PC-3 (cell line): Measurements from ENCODE around the gene HPN. TPM values are rescaled to one million over a fixed set of nuclear protein-coding genes. Genes with fewer than 3 reads are reported as not detected.
"Not testable (repeated sequence)": the region's sequence is repeated elsewhere in the genome, so short reads cannot be mapped to it uniquely, and the experiment has no call there.

ENCODE experiments used
- ATAC-seq: fragments of 200-7000 bp; cut with Tn5 transposase; 2 replicates; pipeline ENCODE4 v1.9.1; 2020; ENCODE audit warnings: mild to moderate bottlenecking, moderate library complexity
- BruUV-seq: library from RNA; stranded (reverse); fragments of 400-500 nt; replicated peaks from 2 replicates; lab custom pipeline; 2021; lab: Mats Ljungman, UMichigan
- CTCF ChIA-PET: fragments of 300-600 bp; sonication (Branson Sonifier 250); formaldehyde crosslinking; loops from one replicate; lab custom pipeline; 2022; ENCODE audit warnings: antibody characterized with exemption; lab: Charles Lee
- POLR2A ChIA-PET: fragments of 300-600 bp; sonication (Branson Sonifier 250); formaldehyde crosslinking; loops from one replicate; lab custom pipeline; 2022; ENCODE audit warnings: antibody characterized with exemption; ENCODE audit not compliant: unreplicated experiment; lab: Charles Lee
- DNase-seq: peaks from one replicate; pipeline ENCODE4 v3.0.0-alpha.2; 2015
- H2AFZ ChIP-seq: fragments of 300-600 bp; sonication (generic); 2 replicates; pipeline ENCODE4 v1.6.0; 2016; ENCODE audit warnings: antibody characterized with exemption, low read length
- H3F3A ChIP-seq: fragments of 300-600 bp; sonication (generic); one replicate; pipeline ENCODE4 v1.6.0; 2017; ENCODE audit warnings: antibody characterized with exemption, low read length, control low read depth, mild to moderate bottlenecking; ENCODE audit not compliant: unreplicated experiment
- H3K27ac ChIP-seq: fragments of 300-600 bp; sonication (generic); 2 replicates; pipeline ENCODE4 v1.5.1; 2016; ENCODE audit warnings: mild to moderate bottlenecking, low read length
- H3K27me3 ChIP-seq: fragments of 300-600 bp; sonication (generic); 2 replicates; pipeline ENCODE4 v1.6.1; 2016; ENCODE audit warnings: low read length, mixed read lengths
- H3K36me3 ChIP-seq: fragments of 300-600 bp; sonication (generic); 2 replicates; pipeline ENCODE4 v1.6.1; 2016; ENCODE audit warnings: low read depth, mixed run types, low read length, mixed read lengths
- H3K4me1 ChIP-seq: fragments of 300-600 bp; sonication (generic); 2 replicates; pipeline ENCODE4 v1.5.1; 2016; ENCODE audit warnings: low read length; ENCODE audit not compliant: insufficient read depth
- H3K4me2 ChIP-seq: fragments of 300-600 bp; sonication (generic); 2 replicates; pipeline ENCODE4 v1.6.0; 2016; ENCODE audit warnings: low read length
- H3K4me3 ChIP-seq: fragments of 300-600 bp; sonication (generic); 2 replicates; pipeline ENCODE4 v1.5.1; 2016; ENCODE audit warnings: mild to moderate bottlenecking, low read length, mixed read lengths
- H3K79me2 ChIP-seq: fragments of 300-600 bp; sonication (generic); 2 replicates; pipeline ENCODE4 v1.6.1; 2017; ENCODE audit warnings: low read length, mixed read lengths
- H3K9ac ChIP-seq: fragments of 300-600 bp; sonication (generic); 2 replicates; pipeline ENCODE4 v1.6.0; 2016; ENCODE audit warnings: mild to moderate bottlenecking, low read length
- H3K9me2 ChIP-seq: fragments of 300-600 bp; sonication (generic); replicated peaks from 2 replicates; pipeline ENCODE4 v1.6.1; 2016; ENCODE audit warnings: mixed run types, low read length, mixed read lengths
- H3K9me3 ChIP-seq: fragments of 300-600 bp; sonication (generic); 2 replicates; pipeline ENCODE4 v1.6.1; 2016; ENCODE audit warnings: low read length, mixed read lengths
- H4K20me1 ChIP-seq: fragments of 300-600 bp; sonication (generic); 2 replicates; pipeline ENCODE4 v1.6.1; 2016; ENCODE audit warnings: low read length, mixed read lengths
- CTCF ChIP-seq: fragments of 300-600 bp; sonication (generic); conservative IDR thresholded peaks from 2 replicates; pipeline ENCODE4 v1.5.1; 2017; ENCODE audit warnings: antibody characterized with exemption, low read depth, mild to moderate bottlenecking, low read length
- EZH2 ChIP-seq: fragments of 300-600 bp; sonication (generic); IDR thresholded peaks from one replicate; pipeline ENCODE4 v1.6.1; 2017; ENCODE audit warnings: antibody characterized with exemption, mild to moderate bottlenecking, low read length; ENCODE audit not compliant: unreplicated experiment
- EZH2phosphoT487 ChIP-seq: fragments of 300-600 bp; sonication (generic); IDR thresholded peaks from 2 replicates; pipeline ENCODE4 v1.6.1; 2018; ENCODE audit warnings: mild to moderate bottlenecking, antibody characterized with exemption, low read length, borderline replicate concordance
- intact Hi-C: fragments of 100-400 bp; cut with micrococcal nuclease; formaldehyde crosslinking; loops from 2 replicates; pipeline ENCODE4 v1.9.0; 2023
- total RNA-seq: library from RNA; depleted of rRNA; stranded (reverse); fragments of >200 nt; gene quantifications from 2 replicates; pipeline ENCODE4 v1.2.3, GENCODE V29; 2014

Gene HPN
- total RNA-seq, 1 experiment from 2014 or later = 0.18 TPM

DNA sequence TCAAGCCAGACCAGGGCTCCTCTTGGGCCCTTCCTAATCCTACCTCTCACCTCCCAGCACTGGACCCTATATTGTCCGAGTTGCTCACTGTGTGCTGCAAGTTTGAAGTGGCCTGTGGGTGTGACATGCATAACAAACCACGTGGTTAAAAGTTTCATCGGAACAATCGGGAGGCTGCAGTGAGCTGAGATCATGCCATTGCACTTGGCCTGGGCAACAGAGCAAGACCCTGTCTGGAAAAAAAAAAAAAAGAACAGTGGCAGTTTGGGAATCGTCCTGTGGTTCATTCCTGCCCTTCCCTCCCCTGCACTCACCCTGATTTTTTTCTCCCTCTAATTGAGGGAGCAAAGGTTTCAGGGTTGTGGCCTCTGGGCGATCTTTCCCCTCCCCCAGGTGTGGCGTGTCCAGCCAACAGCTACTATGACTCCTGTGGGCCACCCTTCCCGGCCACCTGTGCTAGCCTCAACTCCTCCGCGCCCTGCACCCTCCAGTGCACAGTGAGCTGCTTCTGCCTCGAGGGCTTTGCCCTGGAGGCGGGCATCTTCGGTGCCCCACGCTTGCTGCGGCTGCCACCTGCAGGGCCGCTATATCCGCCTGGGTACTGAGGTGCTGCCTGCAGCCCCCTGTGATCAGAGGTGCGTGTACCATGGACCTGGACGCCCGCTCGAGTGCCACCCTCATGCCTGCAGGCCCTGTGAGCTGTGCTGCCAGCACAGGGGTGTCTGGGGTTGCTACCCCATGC lies 57.8 kb downstream of the HPN start:
- TF ChIP-seq EZH2 (no peak), CTCF (no peak), EZH2phosphoT487 (no peak)
- H3K4me1 ChIP-seq = no peaks in the 10 kb centered on the region
- no peak for ATAC-seq
- H3K27me3 ChIP-seq = no peaks in the 10 kb centered on the region
- intact Hi-C loops = no loop called here
- no peak overlapping the region for H3K27ac ChIP-seq
- ChIA-PET CTCF (no interaction called here), POLR2A (no interaction called here)
- DNase-seq = no peak
- H3K4me3 ChIP-seq = no peak overlapping the region
- no peak overlapping the region for H2AFZ ChIP-seq
- no peak overlapping the region for H3K4me2 ChIP-seq
- H4K20me1 ChIP-seq = no peaks in the 10 kb centered on the region
- no peaks in the 10 kb centered on the region for H3K79me2 ChIP-seq
- no peaks in the 10 kb centered on the region for H3K9me3 ChIP-seq
- no peaks in the 10 kb centered on the region for H3K36me3 ChIP-seq
- H3K9ac ChIP-seq = no peak overlapping the region
- BruUV-seq = no TSS peak
- H3F3A ChIP-seq = no peaks in the 10 kb centered on the region
- no peaks in the 10 kb centered on the region for H3K9me2 ChIP-seq

- Histone ChIP-seq H3K4me1 (no peaks in the 10 kb centered on the region), H3K4me2 (no peak overlapping the region), H3K9me2 (no peaks in the 10 kb centered on the region), H3K36me3 (no peaks in the 10 kb centered on the region), H3K27ac (no peak overlapping the region), H4K20me1 (no peaks in the 10 kb centered on the region), H3K4me3 (no peak overlapping the region), H3K79me2 (no peaks in the 10 kb centered on the region), H2AFZ (no peak overlapping the region), H3F3A (no peaks in the 10 kb centered on the region), H3K9me3 (no peaks in the 10 kb centered on the region), H3K27me3 (no peaks in the 10 kb centered on the region), H3K9ac (no peak overlapping the region)
- intact Hi-C loops = no loop called here
- ChIA-PET CTCF (no interaction called here), POLR2A (no interaction called here)
- no peak for ATAC-seq
- no TSS peak for BruUV-seq
- TF ChIP-seq EZH2 = no peak
- no peak for DNase-seq
Observed at GRCh38 chr19:35099897-35100275, 58.4 kb downstream of the HPN start.

DNA sequence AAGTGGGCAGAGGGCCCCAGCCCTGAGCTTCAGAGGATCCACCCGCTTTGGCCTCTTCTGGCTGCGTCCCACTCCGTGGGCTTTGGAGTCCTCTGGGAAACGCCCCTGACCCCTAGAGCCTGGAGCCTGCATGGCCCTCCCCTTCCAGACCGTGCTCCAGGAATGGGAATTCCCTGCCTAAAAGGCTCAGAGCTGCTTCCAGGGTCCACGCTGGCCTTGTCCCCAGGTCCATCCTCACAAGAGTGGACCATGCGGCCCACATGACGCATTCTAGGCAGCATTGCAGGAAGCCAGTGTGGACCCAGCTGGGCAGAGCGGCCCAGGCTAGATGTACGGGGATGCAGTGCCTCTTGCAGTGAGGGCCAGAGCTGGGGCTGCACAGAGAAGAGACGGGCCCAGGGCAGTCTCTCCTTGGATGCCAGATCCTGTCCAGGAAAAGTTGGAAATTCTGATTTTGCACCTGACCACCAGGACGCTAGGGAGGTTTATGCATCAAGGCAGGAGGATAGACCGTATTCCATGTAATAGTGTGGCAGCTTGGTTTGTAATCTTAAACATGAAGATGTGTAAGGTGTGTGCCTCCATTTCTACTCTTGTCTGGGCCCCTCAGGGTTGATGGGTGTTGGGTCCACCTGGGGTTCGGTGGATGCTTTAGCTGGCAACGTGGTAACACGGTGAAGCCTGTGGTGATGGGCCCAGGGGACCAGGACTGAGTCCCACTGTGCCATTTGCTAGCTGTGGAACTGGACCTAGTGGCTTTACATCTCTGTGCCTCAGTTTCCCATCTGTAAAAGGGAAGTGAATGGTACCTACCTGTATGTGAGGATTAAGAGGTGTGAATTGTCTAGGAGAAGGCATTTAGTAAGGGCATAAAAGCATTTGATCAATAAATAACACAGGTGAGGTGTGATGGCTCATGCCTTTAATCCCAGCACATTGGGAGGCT lies 59.3 kb downstream of the HPN start:
- H3F3A ChIP-seq = no peaks in the 10 kb centered on the region
- H3K4me3 ChIP-seq = no peak overlapping the region
- H3K36me3 ChIP-seq = no peaks in the 10 kb centered on the region
- H3K27ac ChIP-seq = no peak overlapping the region
- no peak overlapping the region for H2AFZ ChIP-seq
- BruUV-seq = no TSS peak
- H3K4me2 ChIP-seq = no peak overlapping the region
- no peaks in the 10 kb centered on the region for H3K79me2 ChIP-seq
- no peaks in the 10 kb centered on the region for H3K4me1 ChIP-seq
- ATAC-seq = no peak
- intact Hi-C loops = no loop called here
- POLR2A ChIA-PET = no interaction called here
- no peak for DNase-seq
- TF ChIP-seq CTCF (no peak), EZH2 (no peak), EZH2phosphoT487 (no peak)
- H3K9me3 ChIP-seq = no peaks in the 10 kb centered on the region
- H3K9ac ChIP-seq = no peak overlapping the region
- no peaks in the 10 kb centered on the region for H3K27me3 ChIP-seq
- no peaks in the 10 kb centered on the region for H4K20me1 ChIP-seq
- CTCF ChIA-PET = interaction anchor here (0.6 kb wide), 1 partner anchor 334 kb away, joined by 4 read pairs; no protein-coding TSS in a partner anchor
- H3K9me2 ChIP-seq = no peaks in the 10 kb centered on the region

GRCh38 chr19:35101949-35102348 lies 60.4 kb downstream of the HPN start:
- H3K9me3 ChIP-seq, H3K27me3 ChIP-seq, H3K4me2 ChIP-seq, H3F3A ChIP-seq, H3K36me3 ChIP-seq, POLR2A ChIA-PET, intact Hi-C loops, H3K79me2 ChIP-seq, DNase-seq, H4K20me1 ChIP-seq, H3K4me3 ChIP-seq, H2AFZ ChIP-seq, H3K9ac ChIP-seq, ATAC-seq, BruUV-seq, H3K4me1 ChIP-seq, H3K27ac ChIP-seq, H3K9me2 ChIP-seq, CTCF ChIA-PET: not testable (repeated sequence)
